GM12878 (cell line): ENCODE data around the gene CPD. TPM values are rescaled to one million over a fixed set of nuclear protein-coding genes. Genes with fewer than 3 reads are reported as not detected.

Source experiments
- ATAC-seq: fragments of 200-7000 bp; cut with Tn5 transposase; 3 replicates; pipeline ENCODE4 v1.9.1; 2020; ENCODE audit warnings: mild to moderate bottlenecking, moderate library complexity
- BruUV-seq: library from RNA; stranded (reverse); fragments of 400-500 nt; replicated peaks from 2 replicates; lab custom pipeline; 2021; lab: Mats Ljungman, UMichigan
- CTCF ChIA-PET: fragments of 300-600 bp; sonication (Branson Sonifier 250); formaldehyde crosslinking; extraction: SDS; loops from one replicate; lab custom pipeline; 2021; ENCODE audit warnings: inconsistent platforms; lab: Yijun Ruan, JAX
- POLR2A ChIA-PET: fragments of 350-600 bp; formaldehyde crosslinking; extraction: SDS; loops from one replicate; lab custom pipeline; 2021; ENCODE audit warnings: inconsistent platforms; lab: Charles Lee
- RAD21 ChIA-PET: fragments of 300-600 bp; sonication (Branson Sonifier 250); formaldehyde crosslinking; loops from one replicate; lab custom pipeline; 2023; ENCODE audit warnings: antibody characterized with exemption; ENCODE audit not compliant: unreplicated experiment; lab: Charles Lee
- SMC1A ChIA-PET: fragments of 300-600 bp; sonication (Branson Sonifier 250); formaldehyde crosslinking; loops from one replicate; lab custom pipeline; 2023; ENCODE audit not compliant: unreplicated experiment, uncharacterized antibody; lab: Charles Lee
- DNase-seq: peaks from one replicate; pipeline ENCODE4 v3.0.0-alpha.2; 2011; ENCODE audit warnings: low read depth, low spot score
- FAIRE-seq: peaks from 3 replicates; lab custom pipeline; 2011; peaks lifted over from hg19 to GRCh38; lab: Jason Lieb, UNC
- H2AFZ ChIP-seq: 2 replicates; pipeline ENCODE4 v1.6.0; 2011; ENCODE audit warnings: low read depth, low read length, control low read depth; ENCODE audit not compliant: control insufficient read depth
- H3K27ac ChIP-seq: 2 replicates; pipeline ENCODE4 v1.5.1; 2011; ENCODE audit warnings: control low read depth; ENCODE audit not compliant: control insufficient read depth, insufficient read depth
- H3K27me3 ChIP-seq, 2 experiments: replicated peaks in 1 of 2; 2 replicates each; pipeline versions ENCODE4 v1.6.0 to v1.6.1; 2011; ENCODE audit warnings: low read length in 1 of 2; ENCODE audit not compliant: control insufficient read depth in 2 of 2, insufficient read depth in 2 of 2
- H3K36me3 ChIP-seq, 2 experiments: 2 replicates each; pipeline ENCODE4 v1.5.1; 2011; ENCODE audit warnings: low read length in 1 of 2; ENCODE audit not compliant: control insufficient read depth in 2 of 2, insufficient read depth in 2 of 2
- H3K4me1 ChIP-seq: 2 replicates; pipeline ENCODE4 v1.6.1; 2011; ENCODE audit warnings: mild to moderate bottlenecking, low read length, moderate library complexity, mixed read lengths; ENCODE audit not compliant: control insufficient read depth, insufficient read depth
- H3K4me2 ChIP-seq: 2 replicates; pipeline ENCODE4 v1.6.0; 2011; ENCODE audit warnings: control low read depth; ENCODE audit not compliant: control insufficient read depth, insufficient read depth
- H3K4me3 ChIP-seq: fragments of 200-600 bp; sonication (generic); 2 replicates; pipeline ENCODE4 v1.5.1; 2016
- H3K79me2 ChIP-seq: 2 replicates; pipeline ENCODE4 v1.6.0; 2011; ENCODE audit warnings: low read length; ENCODE audit not compliant: control insufficient read depth, insufficient read depth
- H3K9ac ChIP-seq: 2 replicates; pipeline ENCODE4 v1.8.0; 2011; ENCODE audit warnings: low read length, control low read depth, mixed read lengths; ENCODE audit not compliant: control insufficient read depth, insufficient read depth
- H3K9me3 ChIP-seq: replicated peaks from 3 replicates; pipeline ENCODE4 v1.5.1; 2011; ENCODE audit warnings: mild to moderate bottlenecking, low read length; ENCODE audit not compliant: control insufficient read depth, insufficient read depth
- H4K20me1 ChIP-seq: 2 replicates; pipeline ENCODE4 v1.6.0; 2011; ENCODE audit not compliant: control insufficient read depth, insufficient read depth
- BHLHE40 ChIP-seq, 2 experiments: fragments of 450-650 bp in 1 of 2; IDR thresholded peaks; 2 replicates each; pipeline ENCODE4 v1.6.1; 2011 to 2017; ENCODE audit warnings: low read depth in 2 of 2, borderline replicate concordance in 1 of 2, improper control_type of control experiment in 1 of 2, low read length in 1 of 2, mild to moderate bottlenecking in 1 of 2
- CTCF ChIP-seq, 3 experiments: IDR thresholded peaks in 2 of 3; conservative IDR thresholded peaks in 1 of 3; 2 replicates each; pipeline ENCODE4 v1.5.1; 2011; ENCODE audit warnings: low read depth in 3 of 3, low read length in 3 of 3, mild to moderate bottlenecking in 3 of 3, control low read depth in 2 of 3, moderate library complexity in 2 of 3, inconsistent platforms in 1 of 3, mixed read lengths in 1 of 3; ENCODE audit not compliant: control insufficient read depth in 2 of 3, insufficient read depth in 1 of 3; ENCODE audit errors: extremely low read depth in 1 of 3
- ESRRA ChIP-seq: IDR thresholded peaks from 2 replicates; pipeline ENCODE4 v1.6.1; 2012; ENCODE audit warnings: mild to moderate bottlenecking, low read length, improper control_type of control experiment
- GABPA ChIP-seq: IDR thresholded peaks from 2 replicates; pipeline ENCODE4 v1.6.1; 2014; ENCODE audit warnings: antibody characterized with exemption, low read depth, mild to moderate bottlenecking, inconsistent platforms
- IKZF1 ChIP-seq: fragments of 450-650 bp; conservative IDR thresholded peaks from 2 replicates; pipeline ENCODE4 v1.6.1; 2017; ENCODE audit warnings: antibody characterized with exemption, mild to moderate bottlenecking
- IKZF2 ChIP-seq, 2 experiments: fragments of 450-650 bp; IDR thresholded peaks; 2 replicates each; pipeline ENCODE4 v1.6.1; 2017; ENCODE audit warnings: mild to moderate bottlenecking in 2 of 2, moderate library complexity in 2 of 2
- NR2C1 ChIP-seq: fragments of 450-650 bp; IDR thresholded peaks from 2 replicates; pipeline ENCODE4 v1.6.1; 2017; ENCODE audit warnings: antibody characterized with exemption, mild to moderate bottlenecking, moderate library complexity
- RAD21 ChIP-seq: IDR thresholded peaks from 2 replicates; pipeline ENCODE4 v1.6.1; 2011; ENCODE audit warnings: mild to moderate bottlenecking, low read depth, low read length, moderate library complexity; ENCODE audit not compliant: insufficient read depth
- RB1 ChIP-seq: fragments of 450-650 bp; formaldehyde crosslinking; IDR thresholded peaks from 2 replicates; pipeline ENCODE4 v1.6.1; 2017; ENCODE audit warnings: mild to moderate bottlenecking, borderline replicate concordance
- RBBP5 ChIP-seq: fragments of 200-600 bp; sonication (generic); conservative IDR thresholded peaks from 2 replicates; pipeline ENCODE4 v1.6.1; 2016
- RCOR1 ChIP-seq: conservative IDR thresholded peaks from 2 replicates; pipeline ENCODE4 v1.6.1; 2012; ENCODE audit warnings: low read depth, low read length, improper control_type of control experiment
- SIX5 ChIP-seq: IDR thresholded peaks from 2 replicates; pipeline ENCODE4 v1.6.1; 2011; ENCODE audit warnings: mild to moderate bottlenecking, low read depth, low read length, moderate library complexity; ENCODE audit not compliant: severe bottlenecking
- SMARCA5 ChIP-seq: fragments of 450-650 bp; IDR thresholded peaks from 2 replicates; pipeline ENCODE4 v1.6.1; 2017; ENCODE audit warnings: mild to moderate bottlenecking
- SMC3 ChIP-seq: IDR thresholded peaks from 2 replicates; pipeline ENCODE4 v1.6.1; 2011; ENCODE audit warnings: low read length, improper control_type of control experiment, borderline replicate concordance
- TARDBP ChIP-seq: IDR thresholded peaks from 2 replicates; pipeline ENCODE4 v1.6.1; 2016; ENCODE audit warnings: borderline replicate concordance
- TCF12 ChIP-seq: IDR thresholded peaks from 2 replicates; pipeline ENCODE4 v1.6.1; 2011; ENCODE audit warnings: low read depth, mild to moderate bottlenecking, low read length
- YY1 ChIP-seq: IDR thresholded peaks from 2 replicates; pipeline ENCODE4 v1.6.1; 2011; ENCODE audit warnings: low read depth, mild to moderate bottlenecking, low read length
- WGBS: methylation state at CpG from one replicate; pipeline ENCODE4 v1.1.6; 2016; ENCODE audit warnings: low lambda C conversion rate; ENCODE audit not compliant: insufficient replicate concordance, insufficient coverage; ENCODE audit errors: missing lambda C conversion rate; 5-methylcytosine and 5-hydroxymethylcytosine counted together
- in situ Hi-C: fragments of 300-500 bp; cut with MboI; formaldehyde crosslinking; loops from 9 replicates; pipeline ENCODE4 v1.14.3; 2018; ENCODE audit warnings: mixed read lengths
- intact Hi-C: fragments of 100-400 bp; cut with micrococcal nuclease; formaldehyde crosslinking; loops from one replicate; pipeline ENCODE4 v1.14.2; 2022; ENCODE audit not compliant: unreplicated experiment
- polyA plus RNA-seq, 11 experiments: library from polyadenylated mRNA; depleted of rRNA in 4 of 11; unstranded in 6 of 11; stranded (reverse) in 5 of 11; fragments of >200 nt; fragmentation: Nextera tagmentation in 4 of 11; fragmentation: Illumina TruSeq in 1 of 11; extraction: Ambion mirVana in 4 of 11; extraction: Trizol in 1 of 11; gene quantifications; 1 replicate in 1 of 11; 2 replicates in 10 of 11; pipeline versions ENCODE4 v1.2.1 to v1.2.3, GENCODE V29; 2011 to 2016; ENCODE audit warnings: inconsistent platforms in 2 of 11, missing spikeins in 2 of 11, low read depth in 1 of 11
- total RNA-seq, 4 experiments: library from RNA; depleted of rRNA in 3 of 4; stranded (reverse); fragments of >200 nt in 3 of 4; fragmentation: Illumina TruSeq in 1 of 4; extraction: Trizol in 1 of 4; gene quantifications; 2 replicates each; pipeline versions ENCODE4 v1.2.1 to v1.2.3, GENCODE V29; 2013 to 2021
- TF ChIP-seq, protein P1 (sequence below): fragments of 450-650 bp; IDR thresholded peaks from 2 replicates; pipeline ENCODE4 v1.6.1; 2014; ENCODE audit warnings: mild to moderate bottlenecking
- TF ChIP-seq, protein P2 (sequence below): IDR thresholded peaks from 2 replicates; pipeline ENCODE4 v1.6.1; 2012; ENCODE audit warnings: low read depth, low read length, improper control_type of control experiment

Gene CPD
- total and polyA plus RNA-seq, 10 of the 15 experiments (the other 5 are each of a cell fraction or from before 2014, with no cell fraction given): 3.5 to 24.2 (median 15.7) TPM

DNA sequence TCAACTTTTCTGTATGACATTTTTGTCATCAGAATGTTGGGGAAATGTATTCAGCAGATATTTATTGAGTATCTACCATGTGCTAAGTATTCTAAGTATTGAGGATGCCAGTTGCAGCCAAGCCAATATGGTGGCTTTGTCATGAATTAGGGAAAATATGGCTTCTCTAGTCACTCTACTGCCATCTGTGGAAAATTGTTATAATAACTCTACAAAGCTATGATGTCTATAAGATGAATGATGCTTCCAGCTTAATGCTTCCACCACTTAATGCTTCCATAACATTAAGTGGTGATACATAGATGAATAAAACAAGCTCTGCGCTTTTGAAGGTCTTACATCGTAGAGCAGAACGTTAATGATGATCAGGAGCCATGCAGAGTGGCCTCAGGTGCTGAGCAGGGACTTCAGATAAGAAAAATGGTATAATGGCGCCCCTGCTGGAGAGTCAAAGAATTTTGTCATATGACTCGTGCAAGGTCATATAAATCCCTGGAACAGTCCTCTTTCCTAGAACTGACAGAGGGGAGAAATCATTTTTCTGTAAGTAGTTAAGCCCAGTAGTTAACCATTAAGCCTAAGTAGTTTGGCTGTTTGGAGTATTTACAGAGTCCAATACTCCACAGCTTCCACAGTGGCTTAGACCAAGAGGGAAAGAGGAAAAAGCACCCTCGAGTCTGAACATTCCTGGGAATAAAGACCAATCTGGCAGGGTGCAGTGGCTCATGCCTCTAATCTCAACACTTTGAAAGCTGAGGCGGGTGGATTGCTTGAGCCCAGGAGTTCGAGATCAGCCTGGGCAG lies 42.2 kb upstream of the CPD start:
- peaks cover 12% of the 10 kb centered on the region for H3K4me1 ChIP-seq
- intact Hi-C loops: loop anchor here (1.0 to 10.0 kb wide), 4 partner anchors 44 to 232 kb away; partner anchors contain the start of gene SLC6A4
- no peak overlapping the region for H3K27ac ChIP-seq
- H3K36me3 ChIP-seq: no peaks in the 10 kb centered on the region
- ChIA-PET CTCF (interaction anchor here (0.6 to 12.3 kb wide), 64 partner anchors 9 to 487 kb away, joined by 3 to 345 read pairs (median 4); partner anchors contain the start of genes BLMH, GOSR1 and NSRP1), POLR2A (interaction anchor here (0.6 to 1.1 kb wide), 3 partner anchors 45 to 231 kb away, joined by 3 to 4 read pairs (median 4); partner anchors contain the start of gene BLMH), RAD21 (interaction anchor here (0.6 to 9.6 kb wide), 39 partner anchors 11 to 970 kb away, joined by 3 to 183 read pairs (median 4); partner anchors contain the start of genes BLMH and GOSR1), SMC1A (interaction anchor here (0.6 to 8.6 kb wide), 35 partner anchors 10 to 405 kb away, joined by 3 to 125 read pairs (median 4); partner anchors contain the start of gene BLMH)
- in situ Hi-C loops: loop anchor here (5.0 kb wide), 1 partner anchor 234 kb away; no protein-coding TSS in a partner anchor
- H4K20me1 ChIP-seq: no peaks in the 10 kb centered on the region
- no peaks in the 10 kb centered on the region for H3K79me2 ChIP-seq
- no peak overlapping the region for H3K4me3 ChIP-seq
- no peak overlapping the region for H3K9ac ChIP-seq
- no peak overlapping the region for H3K4me2 ChIP-seq
- 8% methylated on average over 8 of the region's 8 CpGs for WGBS
- peak overlapping the region; percentile 46 for H2AFZ ChIP-seq
- H3K9me3 ChIP-seq: no peaks in the 10 kb centered on the region
- no peaks in the 10 kb centered on the region for H3K27me3 ChIP-seq
- ATAC-seq (peak; percentile 58), DNase-seq (no peak), FAIRE-seq (peak; percentile 85)
- BruUV-seq: no TSS peak
- TF ChIP-seq SMARCA5 (no peak), SIX5 (no peak), ESRRA (no peak), NR2C1 (no peak), YY1 (peak; percentile 84; the same call in 1 of the 2 replicates), GABPA (no peak), RAD21 (peak; percentile 78), TARDBP (no peak), CTCF (IDR thresholded peaks at IDR 0.05 in 2 of 3, conservative IDR thresholded peaks at IDR 0.05 in 1 of 3; ENCODE audit: control insufficient read depth in 2 of 3, extremely low read depth in 1 of 3, insufficient read depth in 1 of 3, low read depth in 3 of 3, low read length in 3 of 3) (peak; percentile 57 to 86 (median 63); a peak in 5 of 6 replicates), TCF12 (no peak), SMC3 (peak; percentile 41), RB1 (peak; percentile 25; the same call in 1 of the 2 replicates), IKZF1 (peak; percentile 37; the same call in 1 of the 2 replicates), BHLHE40 (IDR thresholded peaks at IDR 0.05; ENCODE audit: borderline replicate concordance in 1 of 2, low read depth in 2 of 2, low read length in 1 of 2) (peak in 1 of 2 experiments; percentile 22; a peak in 1 of 4 replicates), RBBP5 (no peak), RCOR1 (no peak), IKZF2 (IDR thresholded peaks at IDR 0.05) (peak in 1 of 2 experiments; percentile 48; a peak in 1 of 4 replicates)
- TF ChIP-seq, protein P1, sequence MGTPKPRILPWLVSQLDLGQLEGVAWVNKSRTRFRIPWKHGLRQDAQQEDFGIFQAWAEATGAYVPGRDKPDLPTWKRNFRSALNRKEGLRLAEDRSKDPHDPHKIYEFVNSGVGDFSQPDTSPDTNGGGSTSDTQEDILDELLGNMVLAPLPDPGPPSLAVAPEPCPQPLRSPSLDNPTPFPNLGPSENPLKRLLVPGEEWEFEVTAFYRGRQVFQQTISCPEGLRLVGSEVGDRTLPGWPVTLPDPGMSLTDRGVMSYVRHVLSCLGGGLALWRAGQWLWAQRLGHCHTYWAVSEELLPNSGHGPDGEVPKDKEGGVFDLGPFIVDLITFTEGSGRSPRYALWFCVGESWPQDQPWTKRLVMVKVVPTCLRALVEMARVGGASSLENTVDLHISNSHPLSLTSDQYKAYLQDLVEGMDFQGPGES: no peak
- TF ChIP-seq, protein P2, sequence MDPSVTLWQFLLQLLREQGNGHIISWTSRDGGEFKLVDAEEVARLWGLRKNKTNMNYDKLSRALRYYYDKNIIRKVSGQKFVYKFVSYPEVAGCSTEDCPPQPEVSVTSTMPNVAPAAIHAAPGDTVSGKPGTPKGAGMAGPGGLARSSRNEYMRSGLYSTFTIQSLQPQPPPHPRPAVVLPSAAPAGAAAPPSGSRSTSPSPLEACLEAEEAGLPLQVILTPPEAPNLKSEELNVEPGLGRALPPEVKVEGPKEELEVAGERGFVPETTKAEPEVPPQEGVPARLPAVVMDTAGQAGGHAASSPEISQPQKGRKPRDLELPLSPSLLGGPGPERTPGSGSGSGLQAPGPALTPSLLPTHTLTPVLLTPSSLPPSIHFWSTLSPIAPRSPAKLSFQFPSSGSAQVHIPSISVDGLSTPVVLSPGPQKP: no peak
